CD4-positive, alpha-beta T cell (primary cell): ENCODE data around the gene PKN2. TPM values are rescaled to one million over a fixed set of nuclear protein-coding genes. Genes with fewer than 3 reads are reported as not detected.

ENCODE experiments used
- ATAC-seq: fragments of 200-7000 bp; cut with Tn5 transposase; one replicate; pipeline ENCODE4 v1.10.0; 2022; ENCODE audit warnings: mild to moderate bottlenecking; ENCODE audit not compliant: poor library complexity
- CTCF ChIA-PET: fragments of 350-600 bp; sonication (Branson Sonifier 250); formaldehyde crosslinking; loops from one replicate; lab custom pipeline; 2021; ENCODE audit warnings: antibody characterized with exemption, inconsistent platforms; lab: Charles Lee
- POLR2A ChIA-PET: fragments of 350-600 bp; sonication (Branson Sonifier 250); formaldehyde crosslinking; loops from one replicate; lab custom pipeline; 2021; ENCODE audit warnings: antibody characterized with exemption, inconsistent platforms; lab: Charles Lee
- DNase-seq, 14 experiments: peaks; one replicate each; pipeline ENCODE4 v3.0.0-alpha.2; 2013 to 2020; ENCODE audit warnings: mixed read lengths in 2 of 14
- H3K27ac ChIP-seq, 2 donors: one replicate each; pipeline versions ENCODE4 v1.5.1 to v1.7.0; 2013; ENCODE audit warnings: low read length in 2 of 2, low read depth in 1 of 2, mild to moderate bottlenecking in 1 of 2
- H3K27me3 ChIP-seq, 2 experiments: 1 replicate in 1 of 2; 2 replicates in 1 of 2; pipeline versions ENCODE4 v1.6.1 to v1.7.0; 2013; ENCODE audit warnings: low read length in 2 of 2, control low read depth in 1 of 2, mild to moderate bottlenecking in 1 of 2, moderate library complexity in 1 of 2; ENCODE audit not compliant: insufficient read depth in 2 of 2, control insufficient read depth in 1 of 2
- H3K36me3 ChIP-seq: one replicate; pipeline ENCODE4 v1.6.1; 2013; ENCODE audit warnings: low read length, control low read depth; ENCODE audit not compliant: insufficient read depth
- H3K4me1 ChIP-seq: one replicate; pipeline ENCODE4 v1.6.1; 2013; ENCODE audit warnings: low read length, control low read depth; ENCODE audit not compliant: insufficient read depth
- H3K4me3 ChIP-seq: one replicate; pipeline ENCODE4 v1.5.1; 2013; ENCODE audit warnings: mild to moderate bottlenecking, low read length, moderate library complexity
- H3K9me3 ChIP-seq, 2 experiments: 1 replicate in 1 of 2; 2 replicates in 1 of 2; pipeline versions ENCODE4 v1.6.1 to v1.7.0; 2013; ENCODE audit warnings: low read length in 2 of 2, mild to moderate bottlenecking in 2 of 2, control low read depth in 1 of 2, moderate library complexity in 1 of 2; ENCODE audit not compliant: control insufficient read depth in 1 of 2, insufficient read depth in 1 of 2
- H3K27ac Mint-ChIP-seq: one replicate; pipeline ENCODE4 v1.8.0; 2020; ENCODE audit warnings: mixed read lengths
- H3K27me3 Mint-ChIP-seq: one replicate; pipeline ENCODE4 v1.8.0; 2021; ENCODE audit warnings: mixed read lengths
- H3K36me3 Mint-ChIP-seq: one replicate; pipeline ENCODE4 v1.8.0; 2021; ENCODE audit warnings: low read depth, mixed read lengths
- H3K4me1 Mint-ChIP-seq: one replicate; pipeline ENCODE4 v1.8.0; 2021; ENCODE audit warnings: low read depth, mixed read lengths
- H3K4me3 Mint-ChIP-seq: one replicate; pipeline ENCODE4 v1.8.0; 2020; ENCODE audit warnings: mild to moderate bottlenecking, mixed read lengths
- H3K9me3 Mint-ChIP-seq: one replicate; pipeline ENCODE4 v1.8.0; 2020; ENCODE audit warnings: mixed read lengths
- intact Hi-C, 2 experiments: fragments of 100-400 bp; cut with DNase I in 1 of 2; cut with micrococcal nuclease in 1 of 2; formaldehyde crosslinking; loops; one replicate each; pipeline versions ENCODE4 v1.15.1 to v1.9.0; 2023 to 2025; cut with DNase I, micrococcal nuclease
- total RNA-seq, 174 experiments: library from RNA in 2 of 174; stranded (reverse) in 2 of 174; gene quantifications; one replicate each; pipeline ENCODE4 v1.2.3 and lab custom pipeline; 2021 to 2026
- TF ChIP-seq, protein P1 (sequence below): fragments of 200-600 bp; IDR thresholded peaks from one replicate; pipeline ENCODE4 v1.8.0; 2022; ENCODE audit warnings: antibody characterized with exemption, mild to moderate bottlenecking

The PKN2 gene
- total RNA-seq, 2 experiments from 2014 or later: 38.8 to 41.4 TPM

DNA sequence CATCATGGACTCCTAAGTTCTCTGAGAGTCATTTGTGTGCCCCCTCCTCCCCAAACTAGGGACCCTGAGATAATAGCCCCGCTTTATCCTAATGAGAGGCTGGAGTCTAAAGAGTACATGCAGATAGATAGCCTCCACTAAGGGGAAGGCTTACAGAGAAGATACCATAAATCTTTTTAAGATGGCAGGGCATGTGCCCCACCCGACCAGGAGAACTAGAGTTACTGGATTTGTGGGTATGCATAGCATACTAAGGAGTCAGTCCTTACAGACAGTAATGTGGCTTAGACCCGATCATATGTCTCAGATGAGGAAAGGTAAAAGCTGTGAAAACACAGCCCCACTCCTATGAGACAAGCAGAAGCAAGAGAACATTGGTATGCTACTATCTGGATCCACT, 25.7 kb upstream of the PKN2 start:
- ChIA-PET POLR2A (interaction anchor here (3.3 kb wide), 1 partner anchor 26 kb away, joined by 25 read pairs; the partner anchor contains the start of gene PKN2), CTCF (interaction anchor here (0.8 to 1.1 kb wide), 2 partner anchors 17 to 25 kb away, joined by 3 to 6 read pairs; partner anchors contain the start of gene PKN2)
- Histone ChIP-seq H3K4me3 (no peak overlapping the region), H3K9me3 (no peaks in the 10 kb centered on the region), H3K27me3 (no peaks in the 10 kb centered on the region), H3K4me1 (peaks cover 7% of the 10 kb centered on the region), H3K27ac (no peak overlapping the region), H3K36me3 (no peaks in the 10 kb centered on the region)
- intact Hi-C loops: loop anchor here (2.0 to 5.0 kb wide), 2 partner anchors 26 to 219 kb away; partner anchors contain the start of gene PKN2 (in 1 of the 2)
- ATAC-seq (no peak), DNase-seq (no peak)
- H3K27ac Mint-ChIP-seq: no peak overlapping the region
- peaks cover 36% of the 10 kb centered on the region for H3K4me1 Mint-ChIP-seq
- H3K27me3 Mint-ChIP-seq: no peaks in the 10 kb centered on the region
- H3K36me3 Mint-ChIP-seq: no peaks in the 10 kb centered on the region
- no peaks in the 10 kb centered on the region for H3K9me3 Mint-ChIP-seq
- no peak overlapping the region for H3K4me3 Mint-ChIP-seq
- TF ChIP-seq, protein P1, sequence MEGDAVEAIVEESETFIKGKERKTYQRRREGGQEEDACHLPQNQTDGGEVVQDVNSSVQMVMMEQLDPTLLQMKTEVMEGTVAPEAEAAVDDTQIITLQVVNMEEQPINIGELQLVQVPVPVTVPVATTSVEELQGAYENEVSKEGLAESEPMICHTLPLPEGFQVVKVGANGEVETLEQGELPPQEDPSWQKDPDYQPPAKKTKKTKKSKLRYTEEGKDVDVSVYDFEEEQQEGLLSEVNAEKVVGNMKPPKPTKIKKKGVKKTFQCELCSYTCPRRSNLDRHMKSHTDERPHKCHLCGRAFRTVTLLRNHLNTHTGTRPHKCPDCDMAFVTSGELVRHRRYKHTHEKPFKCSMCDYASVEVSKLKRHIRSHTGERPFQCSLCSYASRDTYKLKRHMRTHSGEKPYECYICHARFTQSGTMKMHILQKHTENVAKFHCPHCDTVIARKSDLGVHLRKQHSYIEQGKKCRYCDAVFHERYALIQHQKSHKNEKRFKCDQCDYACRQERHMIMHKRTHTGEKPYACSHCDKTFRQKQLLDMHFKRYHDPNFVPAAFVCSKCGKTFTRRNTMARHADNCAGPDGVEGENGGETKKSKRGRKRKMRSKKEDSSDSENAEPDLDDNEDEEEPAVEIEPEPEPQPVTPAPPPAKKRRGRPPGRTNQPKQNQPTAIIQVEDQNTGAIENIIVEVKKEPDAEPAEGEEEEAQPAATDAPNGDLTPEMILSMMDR: no peak

DNA sequence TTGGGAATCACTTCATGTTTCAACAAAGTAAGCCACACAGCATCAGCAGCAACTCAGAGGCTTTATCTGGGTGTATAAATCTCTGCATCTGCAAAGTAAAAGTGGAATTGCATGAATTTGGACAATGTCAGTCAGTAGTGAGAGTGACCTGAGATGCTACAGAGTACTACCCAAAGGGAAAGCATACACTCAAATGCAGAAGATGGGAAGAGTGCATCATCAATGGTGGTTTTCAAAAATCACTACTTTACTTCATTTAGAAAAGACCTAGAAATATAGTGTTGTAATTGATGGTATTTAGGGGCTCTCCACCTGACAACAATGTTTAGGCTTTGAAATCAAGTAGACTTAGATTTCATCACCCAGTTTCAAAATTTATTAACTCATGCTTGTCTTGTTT, 24.5 kb upstream of the PKN2 start:
- no peaks in the 10 kb centered on the region for H3K27me3 ChIP-seq

DNA sequence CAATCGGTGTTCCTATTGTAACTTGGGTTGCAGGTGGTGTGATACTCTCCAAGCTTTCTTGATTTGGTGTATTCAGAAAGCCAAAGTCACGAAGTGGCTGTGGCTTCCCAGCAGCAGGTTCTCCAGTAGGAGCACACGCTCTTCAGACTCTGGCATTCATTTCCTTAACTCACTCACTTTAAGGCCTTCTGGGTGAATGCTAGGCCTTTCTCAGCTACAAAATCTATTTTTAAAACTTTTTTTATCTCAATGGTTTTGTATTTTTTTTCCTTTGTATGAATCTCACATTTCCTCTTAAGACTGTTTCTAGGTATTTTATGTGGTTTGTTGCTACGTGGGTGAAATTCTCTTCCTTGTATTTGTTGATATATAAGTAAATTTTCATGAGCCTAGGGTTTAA, 22.9 kb upstream of the PKN2 start:
- CTCF ChIA-PET: interaction anchor here (0.5 kb wide), 1 partner anchor 23 kb away, joined by 3 read pairs; the partner anchor contains the start of gene PKN2
- H3K9me3 Mint-ChIP-seq: no peaks in the 10 kb centered on the region
- peak overlapping the region; percentile 68 for H3K4me3 Mint-ChIP-seq
- peaks cover 0 to 5% of the 10 kb centered on the region in 2 experiments for H3K9me3 ChIP-seq
- no peaks in the 10 kb centered on the region for H3K36me3 ChIP-seq
- no peaks in the 10 kb centered on the region for H3K36me3 Mint-ChIP-seq
- POLR2A ChIA-PET: interaction anchor here (0.8 to 2.5 kb wide), 4 partner anchors 10 to 230 kb away, joined by 3 to 24 read pairs (median 6); partner anchors contain the start of genes GTF2B and PKN2
- TF ChIP-seq, protein P1: no peak
- H3K4me3 ChIP-seq: peak overlapping the region; percentile 9
- H3K27ac Mint-ChIP-seq: peak overlapping the region; percentile 48
- H3K4me1 ChIP-seq: peaks cover 7% of the 10 kb centered on the region
- DNase-seq (peak in 4 of 14 experiments; percentile 8 to 24 (median 13)), ATAC-seq (peak; percentile 57)
- peaks cover 36% of the 10 kb centered on the region for H3K4me1 Mint-ChIP-seq
- intact Hi-C loops: no loop called here
- no peaks in the 10 kb centered on the region for H3K27me3 Mint-ChIP-seq
- H3K27me3 ChIP-seq: no peaks in the 10 kb centered on the region
- no peak overlapping the region for H3K27ac ChIP-seq

More for the DNA sequence above, 24.5 kb upstream of the PKN2 start:
- TF ChIP-seq, protein P1: no peak
- H3K36me3 Mint-ChIP-seq: no peaks in the 10 kb centered on the region
- ChIA-PET POLR2A (interaction anchor here (3.3 kb wide), 1 partner anchor 25 kb away, joined by 25 read pairs; the partner anchor contains the start of gene PKN2), CTCF (no interaction called here)
- H3K4me1 Mint-ChIP-seq: peaks cover 36% of the 10 kb centered on the region
- H3K4me3 Mint-ChIP-seq: no peak overlapping the region
- ATAC-seq (no peak), DNase-seq (no peak)
- H3K36me3 ChIP-seq: no peaks in the 10 kb centered on the region
- intact Hi-C loops: loop anchor here (2.0 to 5.0 kb wide), 2 partner anchors 25 to 218 kb away; partner anchors contain the start of gene PKN2 (in 1 of the 2)
- no peak overlapping the region for H3K27ac ChIP-seq
- H3K4me1 ChIP-seq: peaks cover 7% of the 10 kb centered on the region
- H3K9me3 Mint-ChIP-seq: no peaks in the 10 kb centered on the region
- H3K4me3 ChIP-seq: no peak overlapping the region
- no peak overlapping the region for H3K27ac Mint-ChIP-seq
- peaks cover 0 to 5% of the 10 kb centered on the region in 2 experiments for H3K9me3 ChIP-seq
- H3K27me3 Mint-ChIP-seq: no peaks in the 10 kb centered on the region
